ENCODE results near the gene YPEL3. TPM values are rescaled to one million over a fixed set of nuclear protein-coding genes. Genes with fewer than 3 reads are reported as not detected.

The YPEL3 gene
- total and polyA plus RNA-seq, 4 donors: 56.2 to 208 (median 93.5) TPM

DNA sequence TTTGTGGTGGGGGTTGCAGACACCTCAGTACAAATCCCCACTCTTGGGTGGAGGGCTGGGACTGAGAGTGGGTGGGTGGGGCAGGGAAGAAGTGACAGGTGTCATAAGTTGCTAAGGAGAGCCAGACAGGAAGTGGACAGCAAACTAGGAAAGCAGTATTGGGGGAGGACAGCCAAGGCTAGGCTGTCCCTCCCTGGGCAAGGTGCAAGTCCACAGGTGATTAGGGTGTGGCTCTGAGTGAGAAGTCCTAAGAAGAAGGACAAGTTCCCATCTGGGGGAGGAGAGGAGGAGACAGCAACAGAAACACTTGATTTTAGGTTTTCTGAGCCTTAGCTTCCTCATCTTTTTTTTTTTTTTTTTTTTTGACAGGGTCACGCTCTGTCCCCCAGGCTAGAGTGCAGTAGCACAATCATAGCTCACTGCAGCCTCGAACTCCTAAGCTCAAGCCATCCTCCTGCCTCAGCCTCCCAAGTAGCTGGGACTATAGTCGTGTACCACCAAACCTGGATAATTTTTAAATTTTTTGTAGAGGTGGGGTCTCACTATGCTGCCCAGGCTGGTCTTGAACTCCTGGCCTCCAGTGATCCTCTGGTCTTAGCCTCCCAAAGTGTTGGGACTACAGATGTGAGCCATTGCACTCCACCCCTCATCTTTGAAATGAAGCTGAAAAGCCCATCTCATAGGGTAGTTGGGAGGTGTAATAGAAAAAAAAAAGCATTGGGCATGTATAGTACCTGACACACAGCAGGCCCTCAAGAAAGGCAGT is 24.5 kb upstream of the YPEL3 start:
- Histone ChIP-seq H3K4me1 (ENCODE audit: control insufficient read depth in 5 of 5, insufficient read depth in 5 of 5, low read length in 5 of 5) (peaks cover 0 to 11% (median 7%) of the 10 kb centered on the region in 5 donors), H3K27me3 (ENCODE audit: control insufficient read depth in 3 of 3, insufficient read depth in 3 of 3, low read length in 2 of 3) (no peaks in the 10 kb centered on the region), H3K4me3 (no peak overlapping the region), H3K9me3 (ENCODE audit: control insufficient read depth in 4 of 4, insufficient read depth in 3 of 4, low read length in 3 of 4) (no peaks in the 10 kb centered on the region), H3K36me3 (ENCODE audit: control insufficient read depth in 4 of 4, insufficient read depth in 4 of 4, low read length in 4 of 4) (peaks cover 0 to 34% (median 24%) of the 10 kb centered on the region in 4 donors), H3K9ac (ENCODE audit: insufficient read depth in 1 of 2, low read length in 2 of 2) (no peak overlapping the region), H3K27ac (ENCODE audit: low read depth in 1 of 2, low read length in 1 of 2) (peak overlapping the region in 1 of 2 donors; percentile 61)
- ATAC-seq (ENCODE audit: insufficient read depth, low FRiP score): no peak
- TF ChIP-seq, protein P1, sequence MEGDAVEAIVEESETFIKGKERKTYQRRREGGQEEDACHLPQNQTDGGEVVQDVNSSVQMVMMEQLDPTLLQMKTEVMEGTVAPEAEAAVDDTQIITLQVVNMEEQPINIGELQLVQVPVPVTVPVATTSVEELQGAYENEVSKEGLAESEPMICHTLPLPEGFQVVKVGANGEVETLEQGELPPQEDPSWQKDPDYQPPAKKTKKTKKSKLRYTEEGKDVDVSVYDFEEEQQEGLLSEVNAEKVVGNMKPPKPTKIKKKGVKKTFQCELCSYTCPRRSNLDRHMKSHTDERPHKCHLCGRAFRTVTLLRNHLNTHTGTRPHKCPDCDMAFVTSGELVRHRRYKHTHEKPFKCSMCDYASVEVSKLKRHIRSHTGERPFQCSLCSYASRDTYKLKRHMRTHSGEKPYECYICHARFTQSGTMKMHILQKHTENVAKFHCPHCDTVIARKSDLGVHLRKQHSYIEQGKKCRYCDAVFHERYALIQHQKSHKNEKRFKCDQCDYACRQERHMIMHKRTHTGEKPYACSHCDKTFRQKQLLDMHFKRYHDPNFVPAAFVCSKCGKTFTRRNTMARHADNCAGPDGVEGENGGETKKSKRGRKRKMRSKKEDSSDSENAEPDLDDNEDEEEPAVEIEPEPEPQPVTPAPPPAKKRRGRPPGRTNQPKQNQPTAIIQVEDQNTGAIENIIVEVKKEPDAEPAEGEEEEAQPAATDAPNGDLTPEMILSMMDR (IDR thresholded peaks at IDR 0.05; ENCODE audit: control extremely low read depth, extremely low read depth): no peak
- WGBS, 2 donors: 94 to 100% methylated on average over 3 of the region's 3 CpGs
- DNase-seq: no peak

DNA sequence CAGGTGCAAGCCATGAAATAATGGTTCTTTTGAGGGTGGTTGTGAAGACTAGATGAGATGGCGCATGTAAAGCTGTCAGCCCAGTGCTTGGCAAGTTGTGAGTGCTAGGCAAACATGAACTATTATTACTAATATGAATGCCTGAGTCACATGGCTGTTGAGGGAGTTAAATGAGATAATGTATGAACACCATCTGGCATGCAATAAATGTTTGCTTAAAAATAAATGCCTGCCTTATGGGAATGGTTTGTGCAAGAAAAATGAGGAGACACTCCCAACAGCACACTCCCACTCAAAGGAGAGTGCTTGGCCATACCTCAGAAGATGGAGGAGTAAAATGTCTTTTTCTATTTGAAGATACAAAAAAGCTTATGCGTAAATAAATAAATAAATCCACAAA is 23.4 kb upstream of the YPEL3 start:
- H3K27me3 ChIP-seq (ENCODE audit: control insufficient read depth in 3 of 3, insufficient read depth in 3 of 3, low read length in 2 of 3): no peaks in the 10 kb centered on the region
- TF ChIP-seq, protein P1 (IDR thresholded peaks at IDR 0.05; ENCODE audit: control extremely low read depth, extremely low read depth): no peak
- peaks cover 0 to 40% (median 27%) of the 10 kb centered on the region in 4 donors for H3K36me3 ChIP-seq (ENCODE audit: control insufficient read depth in 4 of 4, insufficient read depth in 4 of 4, low read length in 4 of 4)
- ATAC-seq (ENCODE audit: insufficient read depth, low FRiP score) (no peak), DNase-seq (no peak)
- no peak overlapping the region for H3K4me3 ChIP-seq
- H3K9me3 ChIP-seq (ENCODE audit: control insufficient read depth in 4 of 4, insufficient read depth in 3 of 4, low read length in 3 of 4): no peaks in the 10 kb centered on the region
- H3K9ac ChIP-seq (ENCODE audit: insufficient read depth in 1 of 2, low read length in 2 of 2): no peak overlapping the region
- no peak overlapping the region for H3K27ac ChIP-seq (ENCODE audit: low read depth in 1 of 2, low read length in 1 of 2)
- H3K4me1 ChIP-seq (ENCODE audit: control insufficient read depth in 5 of 5, insufficient read depth in 5 of 5, low read length in 5 of 5): peaks cover 0 to 11% (median 7%) of the 10 kb centered on the region in 5 donors
- WGBS, 2 donors: 94 to 97% methylated on average over 2 of the region's 2 CpGs

GRCh38 chr16:30117768-30118167 is 21.8 kb upstream of the YPEL3 start:
- 95 to 98% methylated on average over 10 of the region's 10 CpGs for WGBS, 2 donors
- TF ChIP-seq, protein P1 (IDR thresholded peaks at IDR 0.05; ENCODE audit: control extremely low read depth, extremely low read depth): no peak
- ATAC-seq (ENCODE audit: insufficient read depth, low FRiP score) (no peak), DNase-seq (no peak)
- Histone ChIP-seq H3K4me3 (no peak overlapping the region), H3K9ac (ENCODE audit: insufficient read depth in 1 of 2, low read length in 2 of 2) (no peak overlapping the region), H3K4me1 (ENCODE audit: control insufficient read depth in 5 of 5, insufficient read depth in 5 of 5, low read length in 5 of 5) (peaks cover 0 to 7% (median 7%) of the 10 kb centered on the region in 5 donors), H3K27me3 (ENCODE audit: control insufficient read depth in 3 of 3, insufficient read depth in 3 of 3, low read length in 2 of 3) (no peaks in the 10 kb centered on the region), H3K9me3 (ENCODE audit: control insufficient read depth in 4 of 4, insufficient read depth in 3 of 4, low read length in 3 of 4) (no peaks in the 10 kb centered on the region), H3K36me3 (ENCODE audit: control insufficient read depth in 4 of 4, insufficient read depth in 4 of 4, low read length in 4 of 4) (peaks cover 0 to 44% (median 31%) of the 10 kb centered on the region in 4 donors), H3K27ac (ENCODE audit: low read depth in 1 of 2, low read length in 1 of 2) (no peak overlapping the region)

Measured in lung (tissue), 12 donors.